GM18868 (cell line): ENCODE results near the gene RIN3.

Experiments used
- ATAC-seq: cut with Tn5 transposase; IDR thresholded peaks from one replicate; pipeline ENCODE4 v1.9.1; 2021; ENCODE audit warnings: mild to moderate bottlenecking, moderate library complexity; ENCODE audit not compliant: unreplicated experiment

The RIN3 gene

GRCh38 chr14:92506231-92506630 lies 7.3 kb upstream of the RIN3 start:
- no peak for ATAC-seq

- ATAC-seq = no peak
Measured at GRCh38 chr14:92507174-92507768, 6.3 kb upstream of the RIN3 start.

DNA sequence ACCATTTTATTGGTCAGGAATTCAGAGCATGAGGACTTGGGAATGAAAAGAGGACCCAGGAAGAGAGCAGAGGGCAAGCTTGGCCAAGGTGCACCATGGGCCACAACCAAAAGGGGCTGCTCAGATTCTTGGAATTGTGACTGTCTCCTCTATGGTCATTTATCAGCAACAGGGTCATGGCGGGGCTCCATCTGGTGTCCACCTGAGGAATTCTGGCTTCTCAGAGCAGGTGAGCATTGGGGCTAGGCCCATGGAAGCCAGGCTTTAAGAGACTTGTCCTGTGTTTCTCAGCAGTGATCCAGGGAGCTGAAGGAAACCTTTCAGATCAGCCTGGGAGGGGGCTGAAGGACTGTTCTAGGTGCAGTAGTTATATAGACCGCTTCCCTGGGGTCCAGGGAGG lies 2.6 kb upstream of the RIN3 start:
- no peak for ATAC-seq

DNA sequence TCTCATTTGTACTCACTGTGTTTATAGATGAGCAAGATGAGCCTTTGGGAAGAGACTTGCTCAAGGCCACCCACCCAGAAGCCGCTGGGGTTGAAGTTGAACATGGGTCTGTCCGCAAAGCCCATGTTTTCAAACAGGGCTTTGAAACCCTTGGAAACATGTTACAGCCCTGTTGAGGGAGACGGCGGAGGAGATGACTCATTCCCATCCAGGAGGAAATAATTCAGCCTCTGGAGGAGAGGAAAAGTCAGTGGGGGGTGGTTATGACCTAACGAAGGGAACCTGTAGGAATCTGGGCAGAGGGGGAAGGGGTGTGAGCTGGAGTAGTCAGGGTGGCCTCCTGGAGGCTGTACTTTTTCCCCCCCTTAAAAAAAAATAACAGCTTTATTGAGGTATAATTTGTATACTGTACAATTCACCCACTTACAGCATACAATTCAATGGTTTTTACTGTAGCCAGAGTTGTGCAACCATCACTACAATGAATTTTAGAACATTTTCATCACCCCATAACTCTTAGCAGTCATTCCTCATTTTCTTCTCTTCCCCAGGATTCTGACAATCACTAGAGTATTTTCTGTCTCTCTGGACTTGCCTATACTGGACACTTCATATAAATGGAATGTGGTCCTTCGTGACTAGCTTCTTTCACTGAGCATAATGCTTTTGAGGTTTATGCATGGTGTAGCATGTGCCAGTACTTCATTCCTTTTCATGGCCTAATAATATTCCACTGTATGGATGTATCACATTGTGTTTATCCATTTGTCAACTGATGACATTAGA lies 1.9 kb upstream of the RIN3 start:
- ATAC-seq = no peak

DNA sequence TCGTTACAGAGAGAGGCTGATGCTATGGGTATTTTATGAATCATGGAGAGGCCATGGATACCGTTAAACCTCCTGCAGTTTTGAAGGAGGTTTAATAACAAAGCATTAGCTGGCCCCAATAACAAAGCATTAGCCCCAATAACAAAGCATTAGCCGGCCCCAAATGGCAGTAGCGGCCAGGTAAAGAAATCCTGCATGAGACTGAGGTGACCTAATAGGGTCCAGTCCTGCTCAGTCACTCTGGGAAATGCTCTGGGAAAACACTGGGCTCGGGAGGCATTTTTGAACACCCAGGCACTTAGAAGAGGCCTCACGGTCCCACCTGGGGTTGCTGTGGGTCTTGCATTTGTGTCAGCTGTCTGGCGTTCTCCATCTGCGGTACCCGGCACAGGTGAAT lies 776 bp upstream of the RIN3 start:
- no peak for ATAC-seq

DNA sequence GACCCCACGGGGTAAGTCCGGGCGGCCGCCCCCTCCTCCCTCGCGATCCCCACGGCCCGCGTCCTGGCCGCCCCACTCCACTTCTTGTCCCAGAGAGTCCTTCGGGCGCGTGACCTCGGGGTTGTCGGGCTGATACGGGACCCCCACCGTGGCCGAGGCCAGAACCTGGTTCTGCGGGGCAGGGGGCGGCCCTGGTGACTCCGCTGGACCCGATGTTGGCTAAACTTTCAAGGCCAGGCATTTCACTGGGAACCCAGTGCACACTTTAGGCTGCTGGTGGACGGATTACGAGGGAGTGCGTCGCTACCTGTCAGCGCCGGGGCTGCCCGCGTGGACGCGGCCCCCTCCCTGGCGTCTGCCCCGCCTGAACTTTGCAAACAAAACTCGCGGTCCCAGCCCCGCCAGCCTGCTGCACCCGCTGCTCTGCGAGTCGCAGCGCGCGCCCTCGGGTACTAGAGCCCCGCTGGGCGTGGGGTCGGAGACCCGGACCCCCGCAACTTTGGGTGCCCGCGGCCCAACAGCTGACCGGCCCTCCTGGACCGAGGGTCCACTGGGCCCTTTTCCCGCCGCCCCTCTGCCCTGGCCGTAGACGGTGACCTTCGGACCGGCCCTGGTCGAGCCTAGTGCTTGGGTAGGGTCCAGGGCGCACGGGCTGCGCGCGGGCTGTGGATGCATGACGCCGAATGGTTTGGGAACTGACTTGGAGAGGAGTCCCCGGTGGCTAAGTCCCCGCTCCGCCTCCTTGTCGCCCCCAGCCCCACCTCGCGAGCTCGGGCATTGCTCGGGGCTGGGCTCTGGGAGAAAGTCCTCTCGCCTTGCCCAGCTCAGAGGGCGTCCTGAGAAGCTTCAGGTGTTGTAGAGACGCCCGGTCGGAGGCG lies 624 bp downstream of the RIN3 start:
- peak; percentile 7 for ATAC-seq

- ATAC-seq = no peak
Measured at GRCh38 chr14:92514844-92515514, 1.4 kb downstream of the RIN3 start.

DNA sequence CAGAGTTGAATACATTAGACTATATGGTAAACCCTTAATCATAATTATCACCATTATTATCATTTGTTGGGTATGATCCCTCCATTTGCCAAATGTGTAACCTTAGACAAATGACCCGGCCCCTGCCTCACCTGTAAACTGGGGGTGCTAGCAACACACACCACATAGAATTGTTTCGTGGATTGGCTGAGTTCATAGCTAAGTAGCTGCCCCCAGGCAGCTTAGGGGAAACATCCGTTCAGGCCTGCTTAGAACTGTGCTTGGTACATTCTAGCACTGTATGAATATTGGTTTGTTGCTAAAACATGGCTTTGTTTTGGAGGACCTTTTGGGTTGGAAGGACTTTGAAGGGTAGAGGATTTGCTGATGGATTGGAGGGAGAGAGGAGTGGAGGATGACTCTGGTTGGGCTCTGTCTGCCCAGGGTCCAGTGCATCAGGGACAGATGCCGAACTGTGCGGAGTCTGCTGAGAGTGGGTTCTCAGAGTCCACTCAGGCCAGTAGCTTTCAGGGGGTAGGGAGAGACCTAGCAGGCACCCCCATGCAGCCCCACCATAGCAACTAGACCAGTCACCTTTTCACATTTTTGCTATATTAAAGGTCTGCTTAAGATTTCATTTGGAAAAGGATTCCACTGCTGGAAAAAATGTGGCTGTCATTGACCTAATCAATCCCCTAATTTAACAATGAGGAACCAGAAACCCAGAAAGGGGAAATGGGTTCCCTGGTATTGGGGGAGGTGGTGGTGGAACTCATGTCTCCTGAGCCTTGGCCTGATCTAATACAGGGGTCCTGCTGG lies 2.2 kb downstream of the RIN3 start:
- ATAC-seq = no peak

GRCh38 chr14:92516344-92516965 lies 2.9 kb downstream of the RIN3 start:
- no peak for ATAC-seq

- no peak for ATAC-seq
Measured at GRCh38 chr14:92516966-92517506, 3.5 kb downstream of the RIN3 start.

DNA sequence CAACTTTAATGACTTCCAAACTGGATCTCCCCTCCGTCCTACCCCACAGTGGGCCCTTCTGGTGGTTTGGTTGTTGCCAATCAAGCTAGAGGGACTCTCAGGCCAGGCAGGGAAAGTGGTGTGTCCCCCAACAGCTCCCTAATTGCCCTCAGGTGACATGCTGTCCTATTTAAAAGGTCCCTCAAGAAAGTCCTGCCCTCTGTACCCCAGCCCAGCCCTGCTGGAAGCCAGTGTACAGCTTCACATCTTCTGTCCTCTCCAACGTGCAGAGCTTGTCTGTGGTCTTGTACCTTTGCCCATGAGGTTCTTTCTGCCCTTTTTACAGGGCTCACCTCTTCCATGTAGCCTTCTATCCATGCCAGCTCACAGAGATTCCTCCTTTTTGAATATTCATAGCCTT lies 4.2 kb downstream of the RIN3 start:
- no peak for ATAC-seq

GRCh38 chr14:92519246-92520101 lies 5.9 kb downstream of the RIN3 start:
- ATAC-seq = no peak

DNA sequence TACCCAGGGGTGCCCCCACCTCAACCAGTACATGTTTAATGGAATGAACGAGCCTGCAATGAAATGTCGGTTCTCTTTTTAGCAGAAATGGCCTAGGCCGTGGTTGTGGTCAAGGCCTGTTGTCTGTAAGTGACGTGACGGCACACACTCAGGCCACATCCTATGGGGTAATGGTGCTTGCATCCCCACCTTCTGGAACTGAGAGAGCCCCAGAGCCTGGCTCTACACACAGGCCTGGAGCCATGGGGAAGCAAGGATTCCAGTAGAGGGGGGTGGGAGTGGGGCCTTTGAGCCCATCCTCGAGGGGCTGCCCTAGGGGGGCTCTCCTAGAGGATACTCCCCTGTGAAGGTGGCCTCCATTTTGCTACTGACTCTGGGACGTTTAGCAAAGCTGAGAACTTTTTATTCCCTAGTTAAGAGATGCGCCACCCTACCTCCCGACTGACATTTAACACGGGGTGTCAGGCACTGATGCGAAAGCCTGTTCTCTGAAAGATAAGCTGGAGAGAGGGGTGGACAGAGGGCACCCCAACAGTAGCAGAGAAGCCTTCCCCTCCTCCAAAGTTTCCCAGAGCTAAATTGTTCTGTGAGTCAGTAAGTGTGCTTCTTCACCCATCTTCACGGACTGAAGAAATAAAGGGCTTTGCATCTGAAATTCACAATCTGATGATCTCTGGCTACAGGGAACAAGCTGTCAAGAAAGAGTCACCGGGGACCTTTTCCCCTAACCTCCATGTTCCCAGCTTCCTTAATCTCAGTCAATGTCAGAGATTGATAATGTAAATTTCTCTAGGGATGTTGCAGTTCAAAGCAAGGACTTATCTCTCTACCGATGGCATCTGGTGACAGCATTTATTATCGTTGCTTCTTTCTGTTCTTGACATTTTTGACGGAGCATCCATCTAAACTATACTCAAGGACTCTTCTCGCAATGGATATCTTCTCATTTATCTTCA lies 6.8 kb downstream of the RIN3 start:
- ATAC-seq = no peak

DNA sequence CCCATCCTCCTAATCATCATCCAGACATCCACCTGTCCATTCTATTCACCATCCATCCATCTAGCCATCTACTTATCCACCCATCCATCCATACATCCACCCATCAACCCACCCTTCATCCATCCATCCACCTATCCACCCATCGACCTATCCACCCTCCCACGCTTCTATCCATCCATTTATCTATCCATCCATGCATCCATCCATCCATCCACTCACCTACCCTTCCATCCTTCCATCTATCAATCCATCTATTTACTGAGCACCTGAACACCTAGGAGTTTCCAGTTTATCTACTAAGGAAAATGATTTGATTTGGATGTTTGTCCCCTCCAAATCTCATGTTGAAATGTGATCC lies 7.5 kb downstream of the RIN3 start:
- no peak for ATAC-seq

- ATAC-seq = no peak
Measured at GRCh38 chr14:92523752-92524151, 10.2 kb downstream of the RIN3 start.

- no peak for ATAC-seq
Measured at GRCh38 chr14:92524602-92525185, 11.1 kb downstream of the RIN3 start.

GRCh38 chr14:92525322-92526095 lies 11.9 kb downstream of the RIN3 start:
- ATAC-seq = no peak
